Hematopoietic multipotent progenitor cell treated with erythropoietin and hydrocortisone succinate and interleukin-3 and kit ligand, for 8 days (in vitro differentiated cells): ENCODE data around the gene FAM193A.
"Not testable (repeated sequence)": the region's sequence is repeated elsewhere in the genome, so short reads cannot be mapped to it uniquely, and the experiment has no call there.

Experiments used
- DNase-seq: peaks from one replicate; pipeline ENCODE4 v3.0.0-alpha.2; 2015

Gene FAM193A

DNA sequence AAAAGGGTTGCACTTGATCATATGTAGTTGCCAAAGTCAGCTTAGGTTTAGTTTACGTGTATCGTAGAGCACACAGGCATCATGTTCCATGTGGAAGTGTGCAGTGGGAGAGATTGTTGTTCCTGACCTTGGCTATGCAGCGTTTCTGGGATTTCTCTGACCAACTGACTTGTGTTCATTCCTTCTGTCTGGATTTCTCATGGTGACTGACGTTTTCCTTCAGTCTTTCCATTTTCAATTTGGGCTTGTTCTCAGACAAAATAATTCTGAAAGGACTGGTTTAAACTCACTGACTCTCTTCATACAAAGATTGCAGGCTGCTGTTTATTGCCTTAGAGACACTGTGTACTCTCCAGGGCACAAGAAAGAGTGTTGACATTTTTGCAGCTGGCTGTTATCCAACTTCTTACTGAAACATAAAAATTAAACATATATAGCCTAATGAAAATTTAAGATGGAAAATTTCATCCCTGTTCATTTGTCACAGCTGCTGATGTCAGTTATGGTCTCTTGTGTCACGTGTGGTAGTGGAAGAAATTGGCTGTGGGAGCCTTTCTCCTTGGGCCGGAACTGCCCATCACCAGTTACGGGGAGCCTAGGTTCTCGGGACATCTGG, 124.3 kb downstream of the FAM193A start:
- no peak for DNase-seq

DNA sequence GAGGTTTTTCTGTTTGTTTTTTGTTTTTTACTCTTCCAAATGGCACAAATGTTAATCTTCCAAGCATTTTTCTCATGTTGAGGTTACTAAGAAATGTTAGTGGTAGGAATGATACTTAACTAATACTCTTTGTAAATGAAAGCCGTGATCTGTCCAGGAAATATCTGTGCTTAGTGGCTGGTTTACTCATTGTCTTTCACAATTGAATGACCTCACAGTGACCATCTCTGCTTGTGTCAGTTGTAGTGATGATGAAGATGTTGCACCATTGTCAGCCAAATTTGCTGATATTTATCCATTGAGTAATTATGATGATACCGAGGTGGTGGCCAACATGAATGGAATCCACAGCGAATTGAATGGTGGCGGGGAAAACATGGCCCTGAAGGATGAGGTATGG, 126.2 kb downstream of the FAM193A start:
- no peak for DNase-seq

- DNase-seq: no peak
Measured at GRCh38 chr4:2663275-2663674, 126.8 kb downstream of the FAM193A start.

GRCh38 chr4:2666722-2667247, 130.3 kb downstream of the FAM193A start:
- DNase-seq: no peak

GRCh38 chr4:2667428-2667827, 131.0 kb downstream of the FAM193A start:
- DNase-seq: no peak

DNA sequence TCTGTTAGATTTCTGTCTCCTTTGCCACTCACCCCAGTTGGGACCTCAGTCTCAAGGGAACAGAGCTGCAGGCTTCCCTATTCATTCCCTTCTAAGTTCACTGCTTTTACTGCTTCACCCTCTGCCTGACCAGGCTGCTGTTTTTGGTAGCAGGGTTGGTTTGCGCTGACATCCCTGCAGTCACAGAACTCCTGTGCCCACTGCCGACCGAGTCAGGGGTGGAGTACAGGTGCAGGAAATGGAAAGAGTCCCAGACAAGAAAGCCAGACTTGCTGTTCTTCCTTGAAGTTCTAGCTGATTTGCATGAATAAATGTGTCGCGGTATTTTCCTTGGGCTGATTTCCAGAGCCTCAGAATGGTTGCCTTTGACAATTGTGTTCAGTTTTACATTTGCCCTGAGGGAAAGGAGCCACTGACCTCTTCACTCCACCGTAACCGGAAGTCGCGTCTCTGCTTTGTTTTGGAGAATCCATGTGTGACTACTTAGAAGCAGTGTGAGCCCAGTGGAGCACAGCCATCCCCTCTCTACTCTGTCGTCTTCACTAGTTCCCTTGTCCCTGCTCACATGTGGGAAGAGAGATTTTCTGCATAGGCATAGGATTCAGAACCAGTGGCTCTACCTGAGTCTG, 134.9 kb downstream of the FAM193A start:
- DNase-seq: no peak

- no peak for DNase-seq
Measured at GRCh38 chr4:2672082-2672481, 135.6 kb downstream of the FAM193A start.

GRCh38 chr4:2672700-2673099, 136.3 kb downstream of the FAM193A start:
- DNase-seq: no peak

DNA sequence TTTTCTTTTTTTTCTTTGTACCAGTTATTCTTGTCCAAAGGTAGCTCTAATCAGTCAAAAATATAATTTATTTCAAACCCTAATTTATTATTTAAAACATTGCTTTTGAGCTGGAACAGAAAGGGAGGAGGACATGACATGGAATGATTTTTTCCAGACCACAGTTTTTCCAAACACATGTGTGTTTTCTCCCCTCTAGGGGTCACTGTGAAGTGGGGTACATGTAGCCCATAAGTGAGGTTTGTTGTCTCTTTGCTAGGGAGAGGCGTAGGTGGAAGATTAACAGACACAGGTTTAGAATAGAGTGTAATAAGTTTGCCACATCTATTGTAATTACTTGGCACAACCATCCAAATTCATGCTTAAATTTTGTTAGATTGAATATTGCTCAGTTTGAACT, 136.7 kb downstream of the FAM193A start:
- DNase-seq: peak; percentile 8

DNA sequence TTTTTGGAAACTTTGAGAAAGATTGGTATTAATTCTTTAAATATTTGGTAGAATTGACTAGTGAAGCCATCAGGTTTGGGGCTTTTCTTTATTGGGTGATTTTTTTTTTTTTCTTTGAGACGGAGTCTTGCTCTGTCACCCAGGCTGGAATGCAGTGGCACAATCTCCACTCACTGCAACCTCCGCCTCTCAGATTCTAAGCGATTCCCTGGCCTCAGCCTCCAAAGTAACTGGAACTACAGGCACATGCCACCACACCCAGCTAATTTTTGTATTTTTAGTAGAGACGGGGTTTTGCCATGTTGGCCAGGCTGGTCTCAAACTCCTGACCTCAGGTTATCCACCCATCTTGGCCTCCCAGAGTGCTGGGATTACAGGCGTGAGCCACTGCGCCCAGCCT, 143.3 kb downstream of the FAM193A start:
- DNase-seq: not testable (repeated sequence)

DNA sequence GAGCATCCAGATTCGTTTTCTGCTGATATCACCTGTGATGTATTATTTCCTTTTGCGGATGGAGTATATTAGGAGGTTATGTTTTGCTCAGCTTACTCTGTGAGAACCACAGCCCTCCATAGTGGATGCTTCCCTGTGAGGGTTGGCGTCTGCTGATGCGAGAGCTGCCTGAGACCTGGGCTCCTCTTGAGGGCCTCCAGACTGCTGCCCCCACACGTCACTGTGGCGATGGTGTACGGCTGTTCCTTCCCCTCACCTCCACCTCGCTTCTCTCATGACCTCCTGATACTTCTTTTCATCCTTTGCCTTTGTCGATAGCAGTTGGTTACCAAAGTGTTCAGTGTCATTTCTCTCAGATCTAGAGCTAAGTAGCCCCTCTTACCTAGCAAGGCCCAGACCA, 148.0 kb downstream of the FAM193A start:
- no peak for DNase-seq

DNA sequence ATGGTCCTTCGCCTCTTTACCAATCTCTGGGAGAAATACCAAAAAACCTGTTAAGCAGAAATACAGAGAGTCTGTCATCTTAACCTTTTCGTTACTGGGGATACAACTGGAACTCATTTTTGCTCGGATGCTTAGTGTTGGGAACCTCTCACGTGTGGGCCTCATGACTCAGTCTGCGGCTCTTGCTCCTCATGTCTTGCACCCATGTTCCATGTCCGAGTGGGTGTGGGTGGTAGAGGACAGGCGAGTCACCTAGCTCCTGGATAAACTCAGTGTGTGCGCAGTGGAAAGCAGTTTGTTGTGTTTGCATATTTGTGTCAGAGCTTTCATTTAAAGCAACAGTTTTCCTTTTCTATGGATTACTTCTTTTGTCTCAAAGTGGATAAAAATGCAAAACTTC, 149.1 kb downstream of the FAM193A start:
- no peak for DNase-seq

GRCh38 chr4:2686379-2687265, 150.2 kb downstream of the FAM193A start:
- DNase-seq: no peak

- DNase-seq: no peak
Measured at GRCh38 chr4:2688281-2688680, 151.8 kb downstream of the FAM193A start.

GRCh38 chr4:2688697-2689096, 152.2 kb downstream of the FAM193A start:
- DNase-seq: no peak

GRCh38 chr4:2689114-2689513, 152.7 kb downstream of the FAM193A start:
- DNase-seq: no peak

GRCh38 chr4:2689825-2690700, 153.6 kb downstream of the FAM193A start:
- DNase-seq: no peak

DNA sequence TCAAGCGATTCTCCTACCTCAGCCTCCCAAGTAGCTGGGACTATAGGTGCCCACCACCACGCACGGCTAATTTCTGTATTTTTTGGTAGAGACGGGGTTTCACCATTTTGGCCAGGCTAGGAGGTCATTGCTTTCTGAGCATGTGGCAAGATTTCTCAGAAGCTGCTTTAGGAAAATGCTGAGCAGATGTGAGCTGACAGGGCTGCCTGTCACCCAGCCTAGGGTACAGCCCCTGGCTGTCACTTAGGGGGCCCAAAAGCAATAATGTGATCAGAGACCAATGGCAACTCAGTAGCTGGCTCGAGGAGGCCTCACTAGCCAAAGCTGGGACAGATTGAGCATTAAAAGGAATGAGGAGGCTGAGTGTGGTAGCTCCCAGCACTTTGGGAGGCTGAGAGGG, 154.9 kb downstream of the FAM193A start:
- no peak for DNase-seq

DNA sequence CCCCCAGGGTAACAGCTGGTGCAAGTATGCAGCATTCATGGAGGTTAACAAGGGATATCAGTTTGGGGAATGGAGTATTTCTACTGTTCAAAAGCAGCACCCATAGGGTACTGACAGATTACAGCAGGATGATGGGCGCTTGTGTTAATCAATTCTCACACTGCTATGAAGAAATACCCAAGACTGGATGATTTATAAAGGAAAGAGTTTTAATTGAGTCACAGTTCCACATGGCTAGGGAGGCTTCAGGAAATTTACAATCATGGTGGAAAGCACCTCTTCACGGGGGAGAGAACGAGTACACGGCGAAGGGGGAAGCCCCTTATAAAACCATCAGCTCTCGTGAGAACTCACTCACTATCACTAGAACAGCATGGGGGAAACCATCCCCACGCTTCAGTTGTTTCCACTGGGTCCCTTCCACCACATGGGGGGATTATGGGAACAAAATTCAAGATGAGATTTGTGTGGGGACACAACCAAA, 155.5 kb downstream of the FAM193A start:
- no peak for DNase-seq

- DNase-seq: no peak
Measured at GRCh38 chr4:2694691-2695090, 158.2 kb downstream of the FAM193A start.

- DNase-seq: no peak
Measured at GRCh38 chr4:2695346-2696060, 159.1 kb downstream of the FAM193A start.

- no peak for DNase-seq
Measured at GRCh38 chr4:2696423-2696822, 160.0 kb downstream of the FAM193A start.
